ENCODE measurements around the gene DUSP19.
"Not testable (repeated sequence)": the region's sequence is repeated elsewhere in the genome, so short reads cannot be mapped to it uniquely, and the experiment has no call there.

- not testable (repeated sequence) for TF ChIP-seq CTCF (conservative IDR thresholded peaks at IDR 0.05; ENCODE audit: low read depth, low read length); MAZ (IDR thresholded peaks at IDR 0.05; ENCODE audit: borderline replicate concordance, low read depth, low read length); NFE2L2 (IDR thresholded peaks at IDR 0.05; ENCODE audit: low read depth, low read length); POLR2A (IDR thresholded peaks at IDR 0.05; ENCODE audit: low read depth, low read length); CHD1 (IDR thresholded peaks at IDR 0.05; ENCODE audit: low read depth, low read length); RAD21 (IDR thresholded peaks at IDR 0.05; ENCODE audit: low read length); CEBPB (IDR thresholded peaks at IDR 0.05; ENCODE audit: low read depth, low read length); USF2 (IDR thresholded peaks at IDR 0.05; ENCODE audit: low read depth, low read length); ELK1 (IDR thresholded peaks at IDR 0.05; ENCODE audit: borderline replicate concordance, low read depth, low read length); BHLHE40 (IDR thresholded peaks at IDR 0.05; ENCODE audit: low read depth, low read length); MXI1 (IDR thresholded peaks at IDR 0.05; ENCODE audit: borderline replicate concordance, low read depth, low read length); MAFK (IDR thresholded peaks at IDR 0.05; ENCODE audit: low read depth, low read length); SMC3 (IDR thresholded peaks at IDR 0.05; ENCODE audit: low read depth, low read length)
Observed at GRCh38 chr2:183047486-183048125, 30.9 kb upstream of the DUSP19 start.
